IPS DF 4.7 (cell line): Measurements from ENCODE around the gene TMEM51.
"Not testable (repeated sequence)": the region's sequence is repeated elsewhere in the genome, so short reads cannot be mapped to it uniquely, and the experiment has no call there.

ENCODE experiments used
- DNase-seq: peaks from one replicate; pipeline ENCODE4 v3.0.0-alpha.2; 2013; ENCODE audit warnings: low spot score; ENCODE audit errors: extremely low read depth

Gene TMEM51

GRCh38 chr1:15153842-15154479, 414 bp downstream of the TMEM51 start:
- DNase-seq = no peak

GRCh38 chr1:15154480-15155036, 1.0 kb downstream of the TMEM51 start:
- DNase-seq = no peak

GRCh38 chr1:15155191-15155590, 1.6 kb downstream of the TMEM51 start:
- no peak for DNase-seq

GRCh38 chr1:15155888-15156741, 2.6 kb downstream of the TMEM51 start:
- DNase-seq = no peak

GRCh38 chr1:15156807-15157380, 3.3 kb downstream of the TMEM51 start:
- DNase-seq = no peak

GRCh38 chr1:15157524-15158399, 4.2 kb downstream of the TMEM51 start:
- no peak for DNase-seq

GRCh38 chr1:15158506-15159165, 5.1 kb downstream of the TMEM51 start:
- no peak for DNase-seq

GRCh38 chr1:15159166-15159555, 5.6 kb downstream of the TMEM51 start:
- no peak for DNase-seq

GRCh38 chr1:15160626-15161025, 7.1 kb downstream of the TMEM51 start:
- no peak for DNase-seq

GRCh38 chr1:15167386-15167785, 13.8 kb downstream of the TMEM51 start:
- no peak for DNase-seq

GRCh38 chr1:15168479-15168878, 14.9 kb downstream of the TMEM51 start:
- DNase-seq = no peak

GRCh38 chr1:15170071-15170470, 16.5 kb downstream of the TMEM51 start:
- DNase-seq = no peak

GRCh38 chr1:15171271-15171908, 17.8 kb downstream of the TMEM51 start:
- DNase-seq = no peak

- DNase-seq = no peak
These were observed 19.1 kb downstream of the TMEM51 start for GRCh38 chr1:15172405-15173259.

- DNase-seq = no peak
These were observed 20.5 kb downstream of the TMEM51 start for GRCh38 chr1:15173863-15174614.

- no peak for DNase-seq
These were observed 21.1 kb downstream of the TMEM51 start for GRCh38 chr1:15174615-15174983.

GRCh38 chr1:15175324-15176094, 22.0 kb downstream of the TMEM51 start:
- not testable (repeated sequence) for DNase-seq

- no peak for DNase-seq
These were observed 22.6 kb downstream of the TMEM51 start for GRCh38 chr1:15176120-15176519.
